ENCODE results near the gene SMTNL2. TPM values are rescaled to one million over a fixed set of nuclear protein-coding genes. Genes with fewer than 3 reads are reported as not detected.
A peak's percentile ranks its signal among the peaks of the same experiment; 100 is the strongest.

Gene SMTNL2
- total RNA-seq, 1 experiment from 2014 or later: 39.3 TPM

DNA sequence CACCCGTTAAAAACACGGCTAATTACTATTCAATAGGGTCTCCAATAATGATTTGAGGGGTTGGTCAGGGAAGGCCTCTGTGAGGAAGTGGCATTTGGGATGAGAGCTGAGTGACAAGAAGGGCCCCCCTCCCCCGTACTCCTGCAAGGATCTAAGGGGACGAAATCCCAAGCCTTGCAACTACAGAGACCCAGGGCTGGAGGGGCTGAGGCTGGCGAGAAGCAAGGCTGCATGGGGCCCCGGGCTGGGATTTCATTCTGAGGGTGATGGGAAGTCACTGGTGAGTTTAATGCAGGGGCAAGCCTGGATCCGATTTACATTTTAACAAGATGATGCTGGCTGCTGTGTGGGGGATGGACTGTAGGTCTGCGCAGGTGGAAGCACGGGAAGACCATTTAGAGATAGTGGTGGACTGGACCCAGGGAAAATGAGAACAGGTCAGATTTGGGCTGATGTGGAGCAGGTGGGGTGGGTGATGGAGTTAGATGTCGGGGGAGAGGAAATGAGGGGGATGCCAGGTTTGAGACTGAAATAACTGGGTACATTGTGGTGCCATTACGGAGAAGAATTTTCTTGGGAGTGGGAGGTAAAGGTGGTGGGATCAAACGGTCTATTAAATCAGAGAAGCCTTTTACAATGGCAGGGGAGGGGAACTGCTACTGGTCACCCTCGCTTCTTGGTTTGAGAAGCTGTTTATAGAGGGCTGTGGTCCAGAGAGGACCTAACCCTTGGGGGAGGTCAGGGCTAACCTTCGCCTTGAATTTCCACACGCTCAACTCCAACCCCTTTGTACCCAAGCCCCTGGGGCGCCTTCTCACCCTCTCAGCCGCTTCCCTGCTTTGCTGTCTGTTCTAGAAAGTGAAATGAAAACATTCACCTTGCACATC, 28.2 kb upstream of the SMTNL2 start:
- Mint-ChIP-seq H3K4me3 (ENCODE audit: unreplicated experiment) (peak overlapping the region; percentile 81), H3K36me3 (ENCODE audit: insufficient read depth, unreplicated experiment) (peaks cover 28% of the 10 kb centered on the region), H3K27me3 (ENCODE audit: insufficient read depth, unreplicated experiment) (no peaks in the 10 kb centered on the region), H3K4me1 (ENCODE audit: low read depth, unreplicated experiment) (peaks cover 7% of the 10 kb centered on the region), H3K27ac (ENCODE audit: unreplicated experiment) (peak overlapping the region; percentile 91), H3K9me3 (ENCODE audit: unreplicated experiment) (no peaks in the 10 kb centered on the region)
- intact Hi-C loops (cut with micrococcal nuclease; ENCODE audit: unreplicated experiment): no loop called here
- Histone ChIP-seq H3K9me3 (no peaks in the 10 kb centered on the region), H3K36me3 (ENCODE audit: control insufficient read depth, insufficient read depth, low read length) (no peaks in the 10 kb centered on the region), H3K4me3 (ENCODE audit: low read depth, low read length) (peak overlapping the region; percentile 85), H3K4me1 (no peaks in the 10 kb centered on the region), H3K27me3 (replicated peaks; ENCODE audit: control insufficient read depth, insufficient read depth, low read length) (no peaks in the 10 kb centered on the region)
- CTCF ChIA-PET: interaction anchor here (0.7 kb wide), 2 partner anchors 20 to 135 kb away, joined by 6 to 7 read pairs; no protein-coding TSS in a partner anchor
- BruUV-seq (replicated peaks): no TSS peak
- TF ChIP-seq, protein P1, sequence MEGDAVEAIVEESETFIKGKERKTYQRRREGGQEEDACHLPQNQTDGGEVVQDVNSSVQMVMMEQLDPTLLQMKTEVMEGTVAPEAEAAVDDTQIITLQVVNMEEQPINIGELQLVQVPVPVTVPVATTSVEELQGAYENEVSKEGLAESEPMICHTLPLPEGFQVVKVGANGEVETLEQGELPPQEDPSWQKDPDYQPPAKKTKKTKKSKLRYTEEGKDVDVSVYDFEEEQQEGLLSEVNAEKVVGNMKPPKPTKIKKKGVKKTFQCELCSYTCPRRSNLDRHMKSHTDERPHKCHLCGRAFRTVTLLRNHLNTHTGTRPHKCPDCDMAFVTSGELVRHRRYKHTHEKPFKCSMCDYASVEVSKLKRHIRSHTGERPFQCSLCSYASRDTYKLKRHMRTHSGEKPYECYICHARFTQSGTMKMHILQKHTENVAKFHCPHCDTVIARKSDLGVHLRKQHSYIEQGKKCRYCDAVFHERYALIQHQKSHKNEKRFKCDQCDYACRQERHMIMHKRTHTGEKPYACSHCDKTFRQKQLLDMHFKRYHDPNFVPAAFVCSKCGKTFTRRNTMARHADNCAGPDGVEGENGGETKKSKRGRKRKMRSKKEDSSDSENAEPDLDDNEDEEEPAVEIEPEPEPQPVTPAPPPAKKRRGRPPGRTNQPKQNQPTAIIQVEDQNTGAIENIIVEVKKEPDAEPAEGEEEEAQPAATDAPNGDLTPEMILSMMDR (IDR thresholded peaks at IDR 0.05; ENCODE audit: insufficient read depth in 1 of 2, low read depth in 1 of 2, low read length in 1 of 2, severe bottlenecking in 1 of 2, unreplicated experiment in 1 of 2): no peak
- POLR2A ChIA-PET: interaction anchor here (0.5 kb wide), 1 partner anchor 54 kb away, joined by 3 read pairs; no protein-coding TSS in a partner anchor
- DNase-seq: no peak

DNA sequence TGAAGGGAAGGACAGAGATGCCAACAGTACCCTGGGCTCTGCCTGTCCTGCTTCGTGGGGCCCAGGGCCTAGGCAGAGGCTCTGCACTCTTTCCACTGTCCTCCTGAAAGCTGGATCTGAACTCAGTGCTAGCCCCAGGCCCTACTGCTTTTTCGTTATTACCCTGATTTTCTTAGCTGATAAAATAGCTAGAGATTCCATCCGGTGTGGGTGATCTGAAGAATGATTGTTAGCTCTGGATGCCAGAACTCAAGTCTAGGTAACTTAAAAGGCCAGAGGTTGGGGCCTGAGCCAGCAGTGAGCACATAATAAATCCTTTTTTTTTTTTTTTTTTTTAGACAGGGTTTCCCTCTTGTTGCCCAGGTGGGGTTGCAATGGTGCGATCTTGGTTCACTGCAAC, 27.3 kb upstream of the SMTNL2 start:
- TF ChIP-seq, protein P1 (IDR thresholded peaks at IDR 0.05; ENCODE audit: insufficient read depth in 1 of 2, low read depth in 1 of 2, low read length in 1 of 2, severe bottlenecking in 1 of 2, unreplicated experiment in 1 of 2): no peak
- no peak overlapping the region for H3K4me3 ChIP-seq (ENCODE audit: low read depth, low read length)
- ChIA-PET CTCF (interaction anchor here (0.7 kb wide), 1 partner anchor 20 kb away, joined by 7 read pairs; no protein-coding TSS in a partner anchor), POLR2A (no interaction called here)
- DNase-seq: no peak
- intact Hi-C loops (cut with micrococcal nuclease; ENCODE audit: unreplicated experiment): no loop called here
- H3K27me3 ChIP-seq (replicated peaks; ENCODE audit: control insufficient read depth, insufficient read depth, low read length): no peaks in the 10 kb centered on the region
- Mint-ChIP-seq H3K36me3 (ENCODE audit: insufficient read depth, unreplicated experiment) (peaks cover 20% of the 10 kb centered on the region), H3K27ac (ENCODE audit: unreplicated experiment) (no peak overlapping the region), H3K4me3 (ENCODE audit: unreplicated experiment) (no peak overlapping the region), H3K9me3 (ENCODE audit: unreplicated experiment) (no peaks in the 10 kb centered on the region), H3K4me1 (ENCODE audit: low read depth, unreplicated experiment) (peaks cover 7% of the 10 kb centered on the region), H3K27me3 (ENCODE audit: insufficient read depth, unreplicated experiment) (no peaks in the 10 kb centered on the region)
- H3K9me3 ChIP-seq: no peaks in the 10 kb centered on the region
- H3K4me1 ChIP-seq: no peaks in the 10 kb centered on the region
- H3K36me3 ChIP-seq (ENCODE audit: control insufficient read depth, insufficient read depth, low read length): no peaks in the 10 kb centered on the region
- no TSS peak for BruUV-seq (replicated peaks)

DNA sequence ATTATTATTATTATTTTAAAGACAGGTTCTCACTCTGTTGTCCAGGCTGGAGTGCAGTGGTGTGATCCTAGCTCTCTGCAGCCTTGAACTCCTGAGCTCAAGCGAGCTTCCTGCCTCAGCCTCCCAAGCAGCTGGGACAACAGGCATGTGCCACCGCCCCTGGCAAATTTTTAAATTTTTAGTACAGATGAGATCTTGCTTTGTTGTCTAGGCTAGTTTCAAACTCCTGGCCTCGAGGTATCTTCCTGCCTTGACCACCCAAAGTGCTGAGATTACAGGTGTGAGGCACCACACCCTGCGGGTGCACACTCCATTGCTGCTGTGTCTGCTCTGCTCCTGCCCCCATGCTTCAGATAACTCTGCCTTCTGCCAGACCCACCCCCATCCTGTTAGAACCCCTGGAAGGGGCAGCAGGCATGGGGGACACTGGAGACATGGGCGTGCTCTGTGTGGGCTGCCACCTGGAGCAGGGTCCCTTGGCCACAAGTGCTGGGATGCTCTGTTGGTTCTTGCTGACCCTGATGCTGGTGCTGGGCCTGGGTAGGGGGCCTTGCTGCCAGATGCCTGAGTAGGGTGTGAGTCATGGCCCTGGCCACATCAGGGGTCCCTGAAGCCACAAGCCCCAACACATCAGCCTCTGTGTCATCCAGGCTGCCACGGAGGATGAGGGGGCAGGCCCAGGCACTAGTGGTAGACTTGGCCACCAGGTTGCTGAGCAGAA, 26.5 kb upstream of the SMTNL2 start:
- BruUV-seq (replicated peaks): no TSS peak
- intact Hi-C loops (cut with micrococcal nuclease; ENCODE audit: unreplicated experiment): no loop called here
- no peak for DNase-seq
- Histone ChIP-seq H3K4me1 (no peaks in the 10 kb centered on the region), H3K27me3 (replicated peaks; ENCODE audit: control insufficient read depth, insufficient read depth, low read length) (no peaks in the 10 kb centered on the region), H3K4me3 (ENCODE audit: low read depth, low read length) (no peak overlapping the region), H3K9me3 (no peaks in the 10 kb centered on the region), H3K36me3 (ENCODE audit: control insufficient read depth, insufficient read depth, low read length) (no peaks in the 10 kb centered on the region)
- no peaks in the 10 kb centered on the region for H3K27me3 Mint-ChIP-seq (ENCODE audit: insufficient read depth, unreplicated experiment)
- POLR2A ChIA-PET: no interaction called here
- no peak overlapping the region for H3K4me3 Mint-ChIP-seq (ENCODE audit: unreplicated experiment)
- no peak overlapping the region for H3K27ac Mint-ChIP-seq (ENCODE audit: unreplicated experiment)
- H3K4me1 Mint-ChIP-seq (ENCODE audit: low read depth, unreplicated experiment): peaks cover 7% of the 10 kb centered on the region
- CTCF ChIA-PET: no interaction called here
- peaks cover 20% of the 10 kb centered on the region for H3K36me3 Mint-ChIP-seq (ENCODE audit: insufficient read depth, unreplicated experiment)
- no peaks in the 10 kb centered on the region for H3K9me3 Mint-ChIP-seq (ENCODE audit: unreplicated experiment)
- TF ChIP-seq, protein P1 (IDR thresholded peaks at IDR 0.05; ENCODE audit: insufficient read depth in 1 of 2, low read depth in 1 of 2, low read length in 1 of 2, severe bottlenecking in 1 of 2, unreplicated experiment in 1 of 2): no peak
